OCI-LY7 (cell line): ENCODE measurements around the gene SNTB2.

Experiments used
- EZH2phosphoT487 ChIP-seq: fragments of 200-600 bp; sonication (generic); IDR thresholded peaks from 2 replicates; pipeline ENCODE4 v1.6.1; 2018; ENCODE audit warnings: low read depth, borderline replicate concordance, mild to moderate bottlenecking, mixed run types, antibody characterized with exemption, low read length, moderate library complexity, mixed read lengths
- TF ChIP-seq, protein P1 (sequence below): fragments of 200-600 bp; sonication (generic); conservative IDR thresholded peaks from 2 replicates; pipeline ENCODE4 v1.5.1; 2014; ENCODE audit warnings: mild to moderate bottlenecking, antibody characterized with exemption, low read length, moderate library complexity, mixed read lengths

DNA sequence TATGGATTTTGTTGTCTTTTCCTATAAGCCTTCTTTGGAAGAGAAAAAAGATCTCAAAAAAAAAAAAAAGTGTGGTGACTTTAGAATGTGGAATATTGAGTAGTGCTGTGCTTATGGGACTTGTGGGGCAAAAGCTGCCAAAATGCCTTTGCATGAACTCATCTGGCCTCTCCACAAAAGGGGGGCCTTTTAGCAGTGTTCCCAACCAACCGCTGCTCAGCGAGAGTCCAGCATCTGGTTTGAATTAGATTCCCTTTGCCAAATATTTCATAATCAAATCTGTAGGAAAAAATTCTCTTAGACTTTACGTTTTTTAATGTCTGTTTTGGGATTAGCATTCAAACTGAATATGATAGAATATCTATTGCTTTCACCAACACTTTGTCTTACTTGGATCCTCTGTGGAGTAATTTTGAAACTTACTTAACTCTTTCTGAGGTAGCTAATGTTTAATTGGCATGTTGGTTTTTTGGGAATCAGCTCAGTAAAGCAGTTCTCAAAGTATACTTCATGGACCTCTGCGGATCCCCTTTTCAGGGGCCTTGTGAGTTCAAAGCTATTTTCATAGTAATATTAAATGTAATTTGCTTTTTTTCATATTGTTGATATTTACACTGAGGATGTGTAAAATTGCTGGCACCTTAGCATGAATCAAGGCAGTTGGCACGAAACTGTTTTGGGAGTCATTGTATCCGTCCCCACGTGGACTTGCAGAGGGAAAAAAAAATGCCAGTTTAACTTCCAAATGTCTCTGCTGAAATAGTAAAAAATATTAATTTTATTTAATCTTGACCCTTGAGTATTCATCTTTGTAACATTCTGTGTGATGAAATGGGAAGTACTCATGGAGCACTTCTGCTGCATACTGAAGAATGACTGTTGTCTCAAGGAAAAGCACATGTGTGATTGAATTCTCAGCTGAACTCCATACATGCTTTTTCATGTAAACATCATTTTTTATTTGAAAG lies 89.5 kb downstream of the SNTB2 start:
- TF ChIP-seq, protein P1, sequence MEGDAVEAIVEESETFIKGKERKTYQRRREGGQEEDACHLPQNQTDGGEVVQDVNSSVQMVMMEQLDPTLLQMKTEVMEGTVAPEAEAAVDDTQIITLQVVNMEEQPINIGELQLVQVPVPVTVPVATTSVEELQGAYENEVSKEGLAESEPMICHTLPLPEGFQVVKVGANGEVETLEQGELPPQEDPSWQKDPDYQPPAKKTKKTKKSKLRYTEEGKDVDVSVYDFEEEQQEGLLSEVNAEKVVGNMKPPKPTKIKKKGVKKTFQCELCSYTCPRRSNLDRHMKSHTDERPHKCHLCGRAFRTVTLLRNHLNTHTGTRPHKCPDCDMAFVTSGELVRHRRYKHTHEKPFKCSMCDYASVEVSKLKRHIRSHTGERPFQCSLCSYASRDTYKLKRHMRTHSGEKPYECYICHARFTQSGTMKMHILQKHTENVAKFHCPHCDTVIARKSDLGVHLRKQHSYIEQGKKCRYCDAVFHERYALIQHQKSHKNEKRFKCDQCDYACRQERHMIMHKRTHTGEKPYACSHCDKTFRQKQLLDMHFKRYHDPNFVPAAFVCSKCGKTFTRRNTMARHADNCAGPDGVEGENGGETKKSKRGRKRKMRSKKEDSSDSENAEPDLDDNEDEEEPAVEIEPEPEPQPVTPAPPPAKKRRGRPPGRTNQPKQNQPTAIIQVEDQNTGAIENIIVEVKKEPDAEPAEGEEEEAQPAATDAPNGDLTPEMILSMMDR, result no peak
- TF ChIP-seq EZH2phosphoT487, result no peak
